CD14-positive monocyte (primary cell): ENCODE data around the gene EPGN. TPM values are rescaled to one million over a fixed set of nuclear protein-coding genes. Genes with fewer than 3 reads are reported as not detected.

Experiments used
- DNase-seq, 3 donors: peaks; one replicate each; pipeline ENCODE4 v3.0.0-alpha.2; 2011 to 2022
- H2AFZ ChIP-seq: 2 replicates; pipeline ENCODE4 v1.6.0; 2012; ENCODE audit warnings: mild to moderate bottlenecking, low read depth, low read length, inconsistent platforms; ENCODE audit not compliant: insufficient read depth, poor library complexity, severe bottlenecking
- H3K27ac ChIP-seq, 2 donors: 1 replicate in 1 of 2; 2 replicates in 1 of 2; pipeline ENCODE4 v1.5.1; 2012 to 2013; ENCODE audit warnings: low read length in 2 of 2, control low read depth in 1 of 2, inconsistent platforms in 1 of 2, low read depth in 1 of 2, mild to moderate bottlenecking in 1 of 2
- H3K27me3 ChIP-seq, 2 donors: one replicate each; pipeline versions ENCODE4 v1.6.0 to v1.6.1; 2011 to 2013; ENCODE audit warnings: low read length in 2 of 2; ENCODE audit not compliant: control insufficient read depth in 2 of 2, insufficient read depth in 2 of 2
- H3K36me3 ChIP-seq, 2 donors: replicated peaks in 1 of 2; 1 replicate in 1 of 2; 2 replicates in 1 of 2; pipeline versions ENCODE4 v1.5.1 to v1.6.1; 2012 to 2013; ENCODE audit warnings: low read length in 2 of 2, control low read depth in 1 of 2, inconsistent platforms in 1 of 2, mild to moderate bottlenecking in 1 of 2; ENCODE audit not compliant: insufficient read depth in 2 of 2, control insufficient read depth in 1 of 2
- H3K4me1 ChIP-seq, 2 donors: 1 replicate in 1 of 2; 2 replicates in 1 of 2; pipeline versions ENCODE4 v1.5.1 to v1.6.1; 2012 to 2013; ENCODE audit warnings: low read length in 2 of 2, control low read depth in 1 of 2, inconsistent platforms in 1 of 2, mild to moderate bottlenecking in 1 of 2, moderate library complexity in 1 of 2; ENCODE audit not compliant: insufficient read depth in 2 of 2, control insufficient read depth in 1 of 2
- H3K4me2 ChIP-seq: replicated peaks from 2 replicates; pipeline ENCODE3; 2012; ENCODE audit warnings: low read length, moderate library complexity, mild to moderate bottlenecking; ENCODE audit not compliant: poor library complexity, severe bottlenecking; ENCODE audit errors: extremely low read depth
- H3K4me3 ChIP-seq, 3 experiments: fragments of 200-600 bp in 1 of 3; sonication (generic) in 1 of 3; replicated peaks in 1 of 3; 1 replicate in 2 of 3; 2 replicates in 1 of 3; pipeline ENCODE4 v1.5.1; 2011 to 2013; ENCODE audit warnings: low read length in 3 of 3, mild to moderate bottlenecking in 3 of 3, control low read depth in 2 of 3, low read depth in 2 of 3, inconsistent platforms in 1 of 3, moderate library complexity in 1 of 3
- H3K79me2 ChIP-seq: 2 replicates; pipeline ENCODE4 v1.6.0; 2012; ENCODE audit warnings: mild to moderate bottlenecking, control low read depth, inconsistent platforms, low read length, moderate library complexity; ENCODE audit not compliant: insufficient read depth
- H3K9ac ChIP-seq: 2 replicates; pipeline ENCODE4 v1.6.0; 2017; ENCODE audit warnings: low read length, mild to moderate bottlenecking; ENCODE audit not compliant: insufficient read depth, poor library complexity, severe bottlenecking
- H3K9me3 ChIP-seq, 2 donors: replicated peaks in 1 of 2; 1 replicate in 1 of 2; 2 replicates in 1 of 2; pipeline versions ENCODE4 v1.5.1 to v1.6.1; 2012 to 2013; ENCODE audit warnings: low read length in 2 of 2, control low read depth in 1 of 2; ENCODE audit not compliant: control insufficient read depth in 1 of 2, insufficient read depth in 1 of 2
- H4K20me1 ChIP-seq: 2 replicates; pipeline ENCODE4 v1.6.0; 2012; ENCODE audit warnings: mild to moderate bottlenecking, low read length, control low read depth, moderate library complexity; ENCODE audit not compliant: insufficient read depth
- H3K27ac Mint-ChIP-seq, 7 donors: one replicate each; pipeline ENCODE4 v1.8.0; 2020; ENCODE audit warnings: mild to moderate bottlenecking in 7 of 7, mixed read lengths in 7 of 7, moderate library complexity in 6 of 7, inconsistent platforms in 2 of 7
- H3K27me3 Mint-ChIP-seq, 3 donors: one replicate each; pipeline ENCODE4 v1.8.0; 2021 to 2022; ENCODE audit warnings: low read depth in 3 of 3, mild to moderate bottlenecking in 3 of 3, mixed read lengths in 3 of 3, moderate library complexity in 3 of 3, inconsistent platforms in 1 of 3
- H3K36me3 Mint-ChIP-seq, 2 donors: one replicate each; pipeline ENCODE4 v1.8.0; 2020; ENCODE audit warnings: mixed read lengths in 2 of 2, inconsistent platforms in 1 of 2, mild to moderate bottlenecking in 1 of 2
- H3K4me1 Mint-ChIP-seq: one replicate; pipeline ENCODE4 v1.8.0; 2020; ENCODE audit warnings: mild to moderate bottlenecking, mixed read lengths
- H3K4me3 Mint-ChIP-seq, 2 donors: one replicate each; pipeline ENCODE4 v1.8.0; 2020; ENCODE audit warnings: mild to moderate bottlenecking in 2 of 2, mixed read lengths in 2 of 2, moderate library complexity in 1 of 2
- H3K9me3 Mint-ChIP-seq, 7 donors: one replicate each; pipeline ENCODE4 v1.8.0; 2020 to 2022; ENCODE audit warnings: mixed read lengths in 7 of 7, mild to moderate bottlenecking in 6 of 7, moderate library complexity in 6 of 7, inconsistent platforms in 2 of 7
- WGBS: methylation state at CpG from one replicate; pipeline ENCODE4 v1.1.5; 2013; ENCODE audit warnings: missing lambda C conversion rate; ENCODE audit not compliant: insufficient coverage; 5-methylcytosine and 5-hydroxymethylcytosine counted together
- intact Hi-C, 2 donors: fragments of 100-400 bp; cut with micrococcal nuclease; formaldehyde crosslinking; loops; one replicate each; pipeline versions ENCODE4 v1.15.0 to v1.15.1; 2023
- polyA plus RNA-seq, 3 donors: library from polyadenylated mRNA; depleted of rRNA in 1 of 3; unstranded in 2 of 3; stranded (reverse) in 1 of 3; fragments of 300-500 nt in 2 of 3; fragments of >200 nt in 1 of 3; fragmentation: Illumina TruSeq in 2 of 3; gene quantifications; 1 replicate in 2 of 3; 2 replicates in 1 of 3; pipeline ENCODE4 v1.2.3, GENCODE V29; 2012 to 2021
- TF ChIP-seq, protein P1 (sequence below): fragments of 200-600 bp; IDR thresholded peaks from one replicate; pipeline ENCODE4 v1.8.0; 2022; ENCODE audit warnings: antibody characterized with exemption, mild to moderate bottlenecking

EPGN gene
- polyA plus RNA-seq, 3 donors = not detected

DNA sequence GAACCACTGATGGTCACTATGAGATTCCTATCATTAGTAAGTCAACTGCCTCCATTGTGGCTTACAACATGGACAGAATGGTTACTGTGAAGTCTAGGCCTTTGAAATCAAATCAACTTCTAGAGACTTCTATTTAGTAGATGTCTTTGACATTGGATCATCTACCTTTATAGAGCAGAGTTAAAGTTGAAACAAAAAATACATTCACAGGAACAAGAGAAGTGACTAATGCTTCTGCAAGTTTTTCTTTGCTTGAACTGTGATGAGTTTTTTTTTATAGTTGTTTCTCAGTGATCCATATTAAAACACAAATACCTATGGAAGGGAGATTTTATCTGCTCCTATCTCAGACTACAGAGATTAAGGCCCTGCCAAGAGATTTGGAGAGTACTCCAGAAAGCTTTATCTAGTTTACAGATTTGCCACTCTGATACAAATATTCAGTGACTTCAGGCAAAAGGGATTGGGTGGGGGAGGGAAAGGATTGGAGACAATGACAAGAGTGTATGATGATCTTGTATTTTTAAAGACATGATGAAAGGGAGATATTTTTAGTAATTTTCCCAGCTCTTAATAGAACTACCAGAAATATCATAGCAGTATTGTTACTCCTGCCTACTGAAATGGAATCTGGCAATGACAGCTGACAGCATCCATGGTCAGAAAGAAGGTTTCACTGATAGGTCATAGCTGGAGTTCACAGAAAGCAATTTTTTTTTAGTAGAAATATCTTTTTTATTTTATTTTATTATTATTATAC, 16.0 kb upstream of the EPGN start:
- intact Hi-C loops = no loop called here
- Histone ChIP-seq H3K27me3 (no peaks in the 10 kb centered on the region), H3K4me1 (no peaks in the 10 kb centered on the region), H3K27ac (no peak overlapping the region), H3K9ac (no peak overlapping the region), H3K9me3 (no peaks in the 10 kb centered on the region), H4K20me1 (no peaks in the 10 kb centered on the region), H3K79me2 (no peaks in the 10 kb centered on the region), H3K4me3 (no peak overlapping the region), H3K4me2 (no peak overlapping the region), H3K36me3 (no peaks in the 10 kb centered on the region), H2AFZ (no peak overlapping the region)
- H3K4me3 Mint-ChIP-seq = no peak overlapping the region
- no peaks in the 10 kb centered on the region for H3K27me3 Mint-ChIP-seq
- peaks cover 0 to 2% (median 0%) of the 10 kb centered on the region in 7 donors for H3K9me3 Mint-ChIP-seq
- H3K27ac Mint-ChIP-seq = no peak overlapping the region
- TF ChIP-seq, protein P1, sequence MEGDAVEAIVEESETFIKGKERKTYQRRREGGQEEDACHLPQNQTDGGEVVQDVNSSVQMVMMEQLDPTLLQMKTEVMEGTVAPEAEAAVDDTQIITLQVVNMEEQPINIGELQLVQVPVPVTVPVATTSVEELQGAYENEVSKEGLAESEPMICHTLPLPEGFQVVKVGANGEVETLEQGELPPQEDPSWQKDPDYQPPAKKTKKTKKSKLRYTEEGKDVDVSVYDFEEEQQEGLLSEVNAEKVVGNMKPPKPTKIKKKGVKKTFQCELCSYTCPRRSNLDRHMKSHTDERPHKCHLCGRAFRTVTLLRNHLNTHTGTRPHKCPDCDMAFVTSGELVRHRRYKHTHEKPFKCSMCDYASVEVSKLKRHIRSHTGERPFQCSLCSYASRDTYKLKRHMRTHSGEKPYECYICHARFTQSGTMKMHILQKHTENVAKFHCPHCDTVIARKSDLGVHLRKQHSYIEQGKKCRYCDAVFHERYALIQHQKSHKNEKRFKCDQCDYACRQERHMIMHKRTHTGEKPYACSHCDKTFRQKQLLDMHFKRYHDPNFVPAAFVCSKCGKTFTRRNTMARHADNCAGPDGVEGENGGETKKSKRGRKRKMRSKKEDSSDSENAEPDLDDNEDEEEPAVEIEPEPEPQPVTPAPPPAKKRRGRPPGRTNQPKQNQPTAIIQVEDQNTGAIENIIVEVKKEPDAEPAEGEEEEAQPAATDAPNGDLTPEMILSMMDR = no peak
- no peak for DNase-seq
- H3K36me3 Mint-ChIP-seq = peaks cover 0 to 2% of the 10 kb centered on the region in 2 donors
- H3K4me1 Mint-ChIP-seq = no peaks in the 10 kb centered on the region

DNA sequence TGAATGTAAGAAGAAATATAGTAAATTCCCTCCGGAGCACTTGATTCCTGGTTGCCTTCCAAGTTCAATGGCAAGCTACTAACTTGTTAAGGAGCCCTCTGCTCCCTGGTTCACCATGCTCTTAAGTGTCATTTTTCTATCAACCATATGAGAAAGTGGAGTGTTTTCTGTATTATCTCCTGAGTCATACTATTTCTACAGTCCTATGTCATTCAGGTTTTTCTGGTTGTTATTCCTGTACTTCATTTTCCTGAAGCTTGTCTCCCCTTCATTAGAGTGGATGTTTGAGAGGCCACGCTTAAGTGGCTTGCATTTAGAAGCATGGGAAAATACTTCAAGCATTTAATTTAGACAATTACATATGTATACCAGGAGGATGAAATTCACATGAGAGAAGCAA, 14.7 kb upstream of the EPGN start:
- Histone ChIP-seq H3K79me2 (no peaks in the 10 kb centered on the region), H3K27me3 (no peaks in the 10 kb centered on the region), H2AFZ (no peak overlapping the region), H3K9me3 (no peaks in the 10 kb centered on the region), H3K9ac (no peak overlapping the region), H3K36me3 (no peaks in the 10 kb centered on the region), H4K20me1 (no peaks in the 10 kb centered on the region), H3K27ac (no peak overlapping the region), H3K4me3 (no peak overlapping the region), H3K4me1 (no peaks in the 10 kb centered on the region), H3K4me2 (no peak overlapping the region)
- Mint-ChIP-seq H3K4me1 (no peaks in the 10 kb centered on the region), H3K36me3 (peaks cover 0 to 2% of the 10 kb centered on the region in 2 donors), H3K4me3 (no peak overlapping the region), H3K27ac (no peak overlapping the region), H3K27me3 (no peaks in the 10 kb centered on the region), H3K9me3 (peaks cover 0 to 2% (median 0%) of the 10 kb centered on the region in 7 donors)
- TF ChIP-seq, protein P1 = no peak
- intact Hi-C loops = no loop called here
- no CpG with 5 or more reads among the region's 2 CpGs for WGBS
- DNase-seq = no peak
